ENCODE measurements around the gene HSPB9. TPM values are rescaled to one million over a fixed set of nuclear protein-coding genes. Genes with fewer than 3 reads are reported as not detected.

Gene HSPB9
- total and polyA plus RNA-seq, 9 of the 15 experiments (the other 6 are each of a cell fraction or from before 2014, with no cell fraction given), result 0.04 to 0.16 (median 0.08) TPM; not detected in 3

DNA sequence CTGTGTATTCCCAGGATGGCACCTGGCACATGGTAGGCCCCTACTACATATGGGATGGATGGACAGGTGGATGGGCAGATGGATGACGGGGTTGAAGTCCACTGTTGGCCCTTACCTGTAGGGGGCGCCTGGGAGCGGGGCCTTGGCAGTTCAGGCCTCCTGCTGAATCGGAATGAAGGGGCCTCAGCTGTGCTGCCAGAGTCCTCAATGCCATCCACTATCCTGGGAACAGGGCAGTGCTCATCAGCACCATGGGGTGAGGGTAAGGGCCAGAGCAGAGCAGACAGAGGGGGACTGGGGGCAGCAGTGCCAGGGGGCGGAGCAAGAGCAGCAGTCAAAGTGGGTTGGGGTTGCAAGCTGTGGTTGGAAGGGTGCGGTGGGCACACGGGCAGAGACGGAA is 40.5 kb downstream of the HSPB9 start (continued):
- TF ChIP-seq CHD4 (IDR thresholded peaks at IDR 0.05; ENCODE audit: insufficient read depth, insufficient replicate concordance, low read depth, low read length, poor library complexity, severe bottlenecking) (no peak), CREM (IDR thresholded peaks at IDR 0.05; ENCODE audit: low read depth) (peak; percentile 29; the same call in 1 of the 2 replicates), ZC3H4 (CRISPR knock-in tag; IDR thresholded peaks at IDR 0.05; ENCODE audit: borderline replicate concordance) (no peak), RBM22 (IDR thresholded peaks at IDR 0.05; ENCODE audit: low read depth, low read length, poor library complexity, severe bottlenecking) (no peak), SRSF7 (optimal IDR thresholded peaks at IDR 0.05; ENCODE audit: low read depth, low read length) (no peak), ZNF174 (CRISPR knock-in tag; IDR thresholded peaks at IDR 0.05) (no peak), DNMT1 (IDR thresholded peaks at IDR 0.05) (no peak), PRPF4 (IDR thresholded peaks at IDR 0.05; ENCODE audit: insufficient read depth, low read depth, low read length, poor library complexity, severe bottlenecking) (no peak), TCF7L2 (IDR thresholded peaks at IDR 0.05; ENCODE audit: low read depth, low read length) (no peak), NFE2 (IDR thresholded peaks at IDR 0.05; ENCODE audit: low read depth) (no peak), ZNF124 (CRISPR knock-in tag; IDR thresholded peaks at IDR 0.05) (no peak), THAP12 (CRISPR knock-in tag; IDR thresholded peaks at IDR 0.05) (no peak), ZFX (CRISPR knock-in tag; IDR thresholded peaks at IDR 0.05) (0 out of 2 replicates have a peak, but pooled peaks have one; percentile 33), SMARCB1 (IDR thresholded peaks at IDR 0.05; ENCODE audit: insufficient read length, low read depth) (no peak)
- TF ChIP-seq, protein P1, sequence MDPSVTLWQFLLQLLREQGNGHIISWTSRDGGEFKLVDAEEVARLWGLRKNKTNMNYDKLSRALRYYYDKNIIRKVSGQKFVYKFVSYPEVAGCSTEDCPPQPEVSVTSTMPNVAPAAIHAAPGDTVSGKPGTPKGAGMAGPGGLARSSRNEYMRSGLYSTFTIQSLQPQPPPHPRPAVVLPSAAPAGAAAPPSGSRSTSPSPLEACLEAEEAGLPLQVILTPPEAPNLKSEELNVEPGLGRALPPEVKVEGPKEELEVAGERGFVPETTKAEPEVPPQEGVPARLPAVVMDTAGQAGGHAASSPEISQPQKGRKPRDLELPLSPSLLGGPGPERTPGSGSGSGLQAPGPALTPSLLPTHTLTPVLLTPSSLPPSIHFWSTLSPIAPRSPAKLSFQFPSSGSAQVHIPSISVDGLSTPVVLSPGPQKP (CRISPR knock-in tag; IDR thresholded peaks at IDR 0.05), result no peak
- TF ChIP-seq, protein P2, sequence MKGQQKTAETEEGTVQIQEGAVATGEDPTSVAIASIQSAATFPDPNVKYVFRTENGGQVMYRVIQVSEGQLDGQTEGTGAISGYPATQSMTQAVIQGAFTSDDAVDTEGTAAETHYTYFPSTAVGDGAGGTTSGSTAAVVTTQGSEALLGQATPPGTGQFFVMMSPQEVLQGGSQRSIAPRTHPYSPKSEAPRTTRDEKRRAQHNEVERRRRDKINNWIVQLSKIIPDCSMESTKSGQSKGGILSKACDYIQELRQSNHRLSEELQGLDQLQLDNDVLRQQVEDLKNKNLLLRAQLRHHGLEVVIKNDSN (CRISPR knock-in tag; IDR thresholded peaks at IDR 0.05), result no peak
- TF ChIP-seq, protein P3, sequence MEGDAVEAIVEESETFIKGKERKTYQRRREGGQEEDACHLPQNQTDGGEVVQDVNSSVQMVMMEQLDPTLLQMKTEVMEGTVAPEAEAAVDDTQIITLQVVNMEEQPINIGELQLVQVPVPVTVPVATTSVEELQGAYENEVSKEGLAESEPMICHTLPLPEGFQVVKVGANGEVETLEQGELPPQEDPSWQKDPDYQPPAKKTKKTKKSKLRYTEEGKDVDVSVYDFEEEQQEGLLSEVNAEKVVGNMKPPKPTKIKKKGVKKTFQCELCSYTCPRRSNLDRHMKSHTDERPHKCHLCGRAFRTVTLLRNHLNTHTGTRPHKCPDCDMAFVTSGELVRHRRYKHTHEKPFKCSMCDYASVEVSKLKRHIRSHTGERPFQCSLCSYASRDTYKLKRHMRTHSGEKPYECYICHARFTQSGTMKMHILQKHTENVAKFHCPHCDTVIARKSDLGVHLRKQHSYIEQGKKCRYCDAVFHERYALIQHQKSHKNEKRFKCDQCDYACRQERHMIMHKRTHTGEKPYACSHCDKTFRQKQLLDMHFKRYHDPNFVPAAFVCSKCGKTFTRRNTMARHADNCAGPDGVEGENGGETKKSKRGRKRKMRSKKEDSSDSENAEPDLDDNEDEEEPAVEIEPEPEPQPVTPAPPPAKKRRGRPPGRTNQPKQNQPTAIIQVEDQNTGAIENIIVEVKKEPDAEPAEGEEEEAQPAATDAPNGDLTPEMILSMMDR (IDR thresholded peaks at IDR 0.05 in 2 of 3, conservative IDR thresholded peaks at IDR 0.05 in 1 of 3; ENCODE audit: insufficient read depth in 2 of 3, low read depth in 1 of 3, low read length in 3 of 3), result peak; percentile 73 to 89 (median 77)
